K562 (cell line): ENCODE results near the gene SVEP1. TPM values are rescaled to one million over a fixed set of nuclear protein-coding genes. Genes with fewer than 3 reads are reported as not detected.

Experiments used
- ATAC-seq: fragments of 200-7000 bp; cut with Tn5 transposase; 3 replicates; pipeline ENCODE4 v1.9.1; 2020; ENCODE audit warnings: moderate library complexity
- BruUV-seq: library from RNA; stranded (reverse); fragments of 400-500 nt; replicated peaks from 2 replicates; lab custom pipeline; 2021; lab: Mats Ljungman, UMichigan
- CTCF ChIA-PET: fragments of 300-600 bp; formaldehyde crosslinking; extraction: SDS; loops from one replicate; lab custom pipeline; 2021; ENCODE audit warnings: low intra/inter-chr PET ratio; lab: Yijun Ruan, JAX
- POLR2A ChIA-PET: fragments of 300-600, 350-650 bp; sonication (Branson Sonifier 250); formaldehyde crosslinking; extraction: SDS; loops from one replicate; lab custom pipeline; 2021; ENCODE audit warnings: antibody characterized with exemption, inconsistent platforms; lab: Yijun Ruan, JAX
- DNase-seq, 4 experiments: peaks; one replicate each; pipeline versions ENCODE4 v3.0.0 to v3.0.0-alpha.2; 2011 to 2018; ENCODE audit warnings: low spot score in 3 of 4, mixed read lengths in 3 of 4; ENCODE audit errors: extremely low read depth in 1 of 4
- FAIRE-seq: peaks from 2 replicates; lab custom pipeline; 2011; peaks lifted over from hg19 to GRCh38; lab: Jason Lieb, UNC
- H2AFZ ChIP-seq: 2 replicates; pipeline ENCODE4 v1.6.0; 2011; ENCODE audit warnings: low read depth, low read length, control low read depth, inconsistent platforms
- H3K27ac ChIP-seq: fragments of 200-600 bp; 3 replicates; pipeline ENCODE4 v1.8.0; 2011; ENCODE audit warnings: low read depth, mild to moderate bottlenecking, control low read depth, inconsistent platforms, low read length, moderate library complexity, mixed read lengths; ENCODE audit errors: extremely low read depth
- H3K27me3 ChIP-seq, 2 experiments: fragments of 300-600 bp in 1 of 2; 2 replicates in 1 of 2; 3 replicates in 1 of 2; pipeline versions ENCODE4 v1.6.0 to v1.8.0; 2011; ENCODE audit warnings: inconsistent platforms in 2 of 2, low read length in 2 of 2, mild to moderate bottlenecking in 1 of 2, mixed read lengths in 1 of 2, moderate library complexity in 1 of 2; ENCODE audit not compliant: control insufficient read depth in 2 of 2, insufficient read depth in 2 of 2
- H3K36me3 ChIP-seq: fragments of 300-600 bp; 3 replicates; pipeline ENCODE4 v1.8.0; 2011; ENCODE audit warnings: mild to moderate bottlenecking, low read length, inconsistent platforms; ENCODE audit not compliant: control insufficient read depth, insufficient read depth
- H3K4me1 ChIP-seq, 2 experiments: fragments of 200-600 bp in 1 of 2; replicated peaks in 1 of 2; 2 replicates in 1 of 2; 3 replicates in 1 of 2; pipeline versions ENCODE4 v1.5.1 to v1.8.0; 2011; ENCODE audit warnings: inconsistent platforms in 2 of 2, low read length in 2 of 2, mild to moderate bottlenecking in 1 of 2, mixed read lengths in 1 of 2, moderate library complexity in 1 of 2; ENCODE audit not compliant: control insufficient read depth in 2 of 2, insufficient read depth in 2 of 2
- H3K4me2 ChIP-seq: 2 replicates; pipeline ENCODE4 v1.6.1; 2011; ENCODE audit warnings: low read length, control low read depth, inconsistent platforms, mixed read lengths; ENCODE audit not compliant: insufficient read depth
- H3K4me3 ChIP-seq: fragments of 200-600 bp; sonication (generic), shearing (Covaris generic); 2 replicates; pipeline ENCODE4 v1.5.1; 2016; ENCODE audit warnings: control low read depth, inconsistent platforms
- H3K79me2 ChIP-seq: fragments of 200-600 bp; 3 replicates; pipeline ENCODE4 v1.8.0; 2011; ENCODE audit warnings: low read length, inconsistent platforms; ENCODE audit not compliant: control insufficient read depth, insufficient read depth
- H3K9ac ChIP-seq, 2 experiments: 2 replicates each; pipeline versions ENCODE4 v1.6.0 to v1.6.1; 2011; ENCODE audit warnings: low read depth in 2 of 2, low read length in 2 of 2, control low read depth in 1 of 2, inconsistent platforms in 1 of 2, mild to moderate bottlenecking in 1 of 2, mixed read lengths in 1 of 2; ENCODE audit not compliant: insufficient read depth in 1 of 2
- H3K9me1 ChIP-seq: one replicate; pipeline ENCODE4 v1.6.0; 2011; ENCODE audit warnings: inconsistent platforms, mild to moderate bottlenecking, low read length, moderate library complexity; ENCODE audit not compliant: control insufficient read depth, insufficient read depth
- H3K9me3 ChIP-seq: replicated peaks from 2 replicates; pipeline ENCODE4 v1.5.1; 2011; ENCODE audit warnings: low read depth, low read length, inconsistent platforms; ENCODE audit not compliant: control insufficient read depth, insufficient read depth
- H4K20me1 ChIP-seq: replicated peaks from 2 replicates; pipeline ENCODE4 v1.6.1; 2011; ENCODE audit warnings: low read length, inconsistent platforms, mixed read lengths; ENCODE audit not compliant: control insufficient read depth, insufficient read depth
- DIDO1 ChIP-seq: fragments of 450-650 bp; IDR thresholded peaks from 2 replicates; pipeline ENCODE4 v1.6.1; 2016; ENCODE audit warnings: low read depth, missing biosample characterization, missing genetic modification characterization
- LEF1 ChIP-seq: fragments of 450-650 bp; IDR thresholded peaks from 2 replicates; pipeline ENCODE4 v1.6.1; 2016; ENCODE audit warnings: mild to moderate bottlenecking
- RNF219 ChIP-seq: fragments of 250-450 bp; sonication (Bioruptor Pico); IDR thresholded peaks from 2 replicates; pipeline ENCODE4 v1.5.0; 2022; ENCODE audit warnings: mild to moderate bottlenecking
- SMARCB1 ChIP-seq: IDR thresholded peaks from 2 replicates; pipeline ENCODE4 v1.6.1; 2011; ENCODE audit warnings: improper control_type of control experiment, low read depth; ENCODE audit not compliant: insufficient read length
- THRA ChIP-seq: fragments of 450-650 bp; IDR thresholded peaks from 2 replicates; pipeline ENCODE4 v1.6.1; 2017; ENCODE audit warnings: mild to moderate bottlenecking, moderate library complexity
- ZBTB40 ChIP-seq, 2 experiments: fragments of 450-650 bp in 1 of 2; sonication (generic) in 1 of 2; formaldehyde crosslinking in 1 of 2; IDR thresholded peaks; 2 replicates each; pipeline versions ENCODE4 v1.7.1 to v1.9.0; 2016 to 2022; ENCODE audit warnings: inconsistent platforms in 1 of 2, mild to moderate bottlenecking in 1 of 2, missing genetic modification reagents in 1 of 2
- WGBS: fragments of 100-300 bp; shearing (Covaris generic); methylation state at CpG from one replicate; pipeline ENCODE4 v1.1.6; 2016; ENCODE audit warnings: low coverage, mixed read lengths; ENCODE audit not compliant: insufficient coverage; ENCODE audit errors: missing lambda C conversion rate; 5-methylcytosine and 5-hydroxymethylcytosine counted together
- in situ Hi-C: fragments of 300-500 bp; cut with MboI; formaldehyde crosslinking; loops from 4 replicates; pipeline ENCODE4 v1.15.0; 2018; ENCODE audit warnings: inconsistent platforms, mixed read lengths
- intact Hi-C: fragments of 100-400 bp; cut with micrococcal nuclease; formaldehyde crosslinking; loops from 2 replicates; pipeline ENCODE4 v1.14.2; 2022
- polyA plus RNA-seq, 8 experiments: library from polyadenylated mRNA; depleted of rRNA in 4 of 8; stranded (reverse) in 5 of 8; unstranded in 3 of 8; fragments of >200 nt; fragmentation: Nextera tagmentation in 2 of 8; fragmentation: Illumina TruSeq in 1 of 8; extraction: Ambion mirVana in 2 of 8; extraction: Trizol in 1 of 8; gene quantifications; 2 replicates each; pipeline versions ENCODE4 v1.2.1 to v1.2.3, GENCODE V29; 2011 to 2014; ENCODE audit warnings: inconsistent platforms in 1 of 8, missing spikeins in 1 of 8
- total RNA-seq, 7 experiments: library from RNA; depleted of rRNA in 6 of 7; stranded (reverse); fragments of >200 nt in 6 of 7; fragmentation: Illumina TruSeq in 2 of 7; extraction: Trizol in 2 of 7; gene quantifications; 2 replicates each; pipeline versions ENCODE4 v1.2.1 to v1.2.3, GENCODE V29; 2011 to 2021; ENCODE audit warnings: low replicate concordance in 1 of 7

The SVEP1 gene
- total and polyA plus RNA-seq, 9 of the 15 experiments (the other 6 are each of a cell fraction or from before 2014, with no cell fraction given), result 0.20 to 0.84 (median 0.43) TPM

GRCh38 chr9:110332766-110333165 is 246.8 kb downstream of the SVEP1 start (continued):
- TF ChIP-seq DIDO1 (tag), result no peak
- TF ChIP-seq SMARCB1, result no peak
- TF ChIP-seq RNF219, result no peak
- TF ChIP-seq THRA, result no peak
- TF ChIP-seq LEF1, result no peak

- H3K9me3 ChIP-seq, result no peaks in the 10 kb centered on the region
- WGBS, result 0% methylated on average over 1 of the region's 1 CpG
- in situ Hi-C loops (no loop called here), intact Hi-C loops (no loop called here)
- ChIA-PET CTCF (no interaction called here), POLR2A (no interaction called here)
- H3K9ac ChIP-seq, result no peak overlapping the region
- DNase-seq (no peak), ATAC-seq (no peak), FAIRE-seq (no peak)
- no peaks in the 10 kb centered on the region for H3K36me3 ChIP-seq
- BruUV-seq, result no TSS peak
- H3K4me3 ChIP-seq, result no peak overlapping the region
- H3K4me2 ChIP-seq, result no peak overlapping the region
- H2AFZ ChIP-seq, result no peak overlapping the region
- no peaks in the 10 kb centered on the region for H3K4me1 ChIP-seq
- peaks cover 0 to 8% of the 10 kb centered on the region in 2 experiments; a peak in 1 of 5 replicates for H3K27me3 ChIP-seq
- H3K9me1 ChIP-seq, result no peaks in the 10 kb centered on the region
- no peaks in the 10 kb centered on the region for H3K79me2 ChIP-seq
- H3K27ac ChIP-seq, result no peak overlapping the region
- H4K20me1 ChIP-seq, result no peaks in the 10 kb centered on the region
- peak; percentile 83 for TF ChIP-seq ZBTB40 (IDR thresholded peaks at IDR 0.05)
- TF ChIP-seq ZBTB40 (CRISPR knock-in tag; IDR thresholded peaks at IDR 0.05), result no peak
Observed at GRCh38 chr9:110330484-110331105, 248.9 kb downstream of the SVEP1 start.
